HL-60/S4 (cell line): ENCODE results near the gene TOP3A.
"Not testable (repeated sequence)": the region's sequence is repeated elsewhere in the genome, so short reads cannot be mapped to it uniquely, and the experiment has no call there.

Experiments
- in situ Hi-C: fragments of 300-500 bp; cut with MboI; formaldehyde crosslinking; loops from 2 replicates; pipeline ENCODE4 v1.14.3; 2022; ENCODE audit warnings: low sequenced_read_pairs

The TOP3A gene

DNA sequence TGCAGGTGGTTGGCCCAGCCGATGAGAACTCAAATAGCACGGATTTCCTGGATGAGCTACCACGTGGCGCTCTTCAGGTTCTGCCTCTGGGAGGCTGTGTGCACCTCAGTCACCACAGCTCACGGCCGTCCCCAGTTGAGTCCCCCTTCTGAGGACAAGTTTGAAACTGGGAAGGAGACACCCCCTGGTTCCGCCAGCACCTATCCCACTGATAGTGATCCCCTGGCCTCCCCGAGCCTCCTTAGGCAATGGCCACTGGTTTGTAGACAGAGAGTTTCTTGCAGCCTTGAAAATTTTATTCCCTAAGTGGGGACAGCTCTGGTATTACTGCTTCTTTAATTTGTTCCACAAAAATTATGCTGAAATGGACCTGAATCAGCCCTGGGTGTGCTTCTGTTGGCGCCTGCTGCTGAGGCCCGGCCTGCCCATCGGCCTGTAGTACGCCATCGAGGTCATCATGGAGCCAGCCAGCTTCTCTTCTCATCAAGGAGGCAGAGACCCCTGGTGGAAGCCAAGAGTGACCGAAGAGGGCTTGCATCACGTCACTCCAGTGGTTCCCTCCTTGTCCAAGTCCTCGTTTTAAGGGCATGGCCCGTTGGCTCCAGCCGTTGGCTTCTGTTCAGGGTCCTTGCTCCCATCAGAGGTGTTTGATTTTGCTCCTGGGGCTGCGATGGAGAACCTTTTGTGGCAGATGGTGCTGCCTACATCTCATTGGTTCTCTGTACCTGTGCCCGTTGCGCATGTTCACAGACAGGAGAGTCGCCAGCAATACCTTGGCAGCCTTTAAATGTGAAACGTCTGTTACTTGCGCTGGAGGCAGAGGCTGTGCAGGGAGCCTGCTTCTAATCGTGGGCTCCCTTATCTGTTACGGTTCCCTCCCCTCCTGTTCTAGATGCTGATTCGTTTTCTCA lies 9.6 kb upstream of the TOP3A start:
- in situ Hi-C loops: no loop called here

DNA sequence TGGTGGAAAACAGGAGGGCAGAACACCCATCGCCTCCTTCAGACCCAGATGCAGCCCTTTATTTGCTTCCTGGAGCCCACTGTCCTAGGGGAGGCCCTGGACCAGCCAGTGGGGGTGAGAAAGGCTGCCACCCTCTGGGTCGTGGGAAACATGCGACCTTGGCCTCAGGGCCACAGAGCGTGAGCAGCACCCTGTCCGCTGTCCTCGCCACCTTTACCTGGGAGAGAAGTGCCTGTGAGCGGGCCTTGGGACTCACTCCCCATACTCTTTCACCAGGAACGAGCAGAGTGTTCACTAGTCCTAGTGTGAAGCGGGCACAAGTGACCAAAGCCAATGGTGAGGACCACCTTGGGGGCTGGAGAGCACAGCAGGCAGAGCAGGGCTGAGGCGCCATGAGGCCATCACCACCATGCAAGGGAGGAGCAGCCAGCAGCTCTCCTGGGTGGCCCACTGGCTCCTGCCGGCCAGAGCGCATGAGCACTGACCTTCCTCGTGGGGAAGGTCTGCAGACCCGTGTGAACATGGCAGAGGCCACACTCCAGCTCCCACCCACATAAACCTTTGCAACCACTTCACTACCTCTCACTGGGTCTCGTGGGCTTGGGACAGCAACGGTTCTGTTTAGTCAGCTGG lies 8.8 kb upstream of the TOP3A start:
- in situ Hi-C loops: no loop called here

DNA sequence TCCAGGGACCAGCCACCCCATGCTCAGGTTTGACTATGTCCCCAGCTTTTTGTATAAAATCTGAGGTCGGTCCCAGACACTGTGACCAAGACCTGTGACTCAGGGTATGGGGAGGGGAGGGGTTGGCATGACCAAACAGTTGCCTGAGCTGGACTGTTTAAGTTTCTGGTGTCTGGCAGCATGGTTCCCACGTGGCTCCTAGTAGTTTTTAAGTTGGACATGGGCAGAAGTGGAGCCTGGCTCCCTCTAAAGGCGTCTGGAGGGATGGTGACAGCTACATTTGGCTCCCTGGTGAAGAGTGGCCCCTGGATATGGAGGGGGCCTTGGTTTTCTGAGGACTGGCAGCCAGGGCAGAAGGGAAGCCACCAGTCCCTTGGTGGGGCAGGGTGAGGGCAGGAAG lies 8.2 kb upstream of the TOP3A start:
- in situ Hi-C loops: no loop called here

DNA sequence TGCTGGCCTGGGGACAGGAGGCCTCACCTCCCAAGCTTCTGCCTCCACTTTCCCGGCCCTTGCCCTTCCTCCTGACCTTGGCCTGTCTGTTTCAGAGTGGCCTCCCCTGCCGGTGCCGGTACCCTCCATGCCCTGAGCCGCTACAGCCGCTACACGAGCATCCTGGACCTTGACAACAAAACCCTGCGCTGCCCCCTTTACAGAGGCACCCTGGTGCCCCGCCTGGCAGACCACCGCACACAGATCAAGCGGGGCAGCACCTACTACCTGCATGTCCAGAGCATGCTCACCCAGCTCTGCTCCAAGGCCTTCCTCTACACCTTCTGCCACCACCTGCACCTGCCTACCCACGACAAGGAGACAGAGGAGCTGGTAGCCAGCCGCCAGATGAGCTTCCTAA lies 7.7 kb upstream of the TOP3A start:
- in situ Hi-C loops: no loop called here

DNA sequence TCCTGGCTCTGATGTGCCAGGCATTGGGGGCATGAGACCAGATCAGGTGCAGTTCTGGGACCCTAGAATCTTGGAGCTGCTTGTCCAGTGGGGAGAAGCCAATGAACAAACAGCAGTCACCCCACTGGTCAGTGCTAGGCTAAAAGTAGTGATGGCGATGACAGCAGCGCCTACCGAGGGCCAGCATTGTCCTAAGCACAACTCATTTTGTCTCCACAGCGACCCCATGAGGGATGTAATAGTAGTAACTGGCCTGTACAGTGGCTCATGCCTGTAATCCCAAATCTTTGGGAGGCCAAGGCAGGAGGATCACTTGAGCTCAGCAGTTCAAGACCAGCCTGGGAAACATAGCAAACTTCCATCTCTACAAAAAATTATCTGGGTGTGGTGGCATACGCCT lies 6.5 kb upstream of the TOP3A start:
- in situ Hi-C loops: no loop called here

DNA sequence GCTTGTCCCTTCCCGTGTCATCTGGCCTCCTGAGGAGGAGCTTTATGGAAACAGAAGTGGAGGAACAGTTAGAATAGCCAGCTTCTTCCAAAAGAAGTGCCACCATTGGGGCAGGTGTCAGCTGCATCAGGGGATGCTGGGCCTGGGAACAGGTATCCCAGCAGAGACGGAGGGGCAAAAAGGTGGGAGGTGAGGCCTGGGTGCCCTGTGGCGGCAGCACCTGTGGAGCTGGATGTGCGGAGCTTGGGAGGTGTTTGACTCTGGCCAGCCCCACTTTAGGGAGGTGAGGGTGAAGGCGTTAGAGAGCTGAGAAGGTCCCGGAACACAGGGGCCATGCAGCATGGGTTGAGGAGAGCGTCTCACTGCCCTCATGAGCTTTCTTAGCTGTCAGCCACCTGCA lies 5.5 kb upstream of the TOP3A start:
- in situ Hi-C loops: no loop called here

DNA sequence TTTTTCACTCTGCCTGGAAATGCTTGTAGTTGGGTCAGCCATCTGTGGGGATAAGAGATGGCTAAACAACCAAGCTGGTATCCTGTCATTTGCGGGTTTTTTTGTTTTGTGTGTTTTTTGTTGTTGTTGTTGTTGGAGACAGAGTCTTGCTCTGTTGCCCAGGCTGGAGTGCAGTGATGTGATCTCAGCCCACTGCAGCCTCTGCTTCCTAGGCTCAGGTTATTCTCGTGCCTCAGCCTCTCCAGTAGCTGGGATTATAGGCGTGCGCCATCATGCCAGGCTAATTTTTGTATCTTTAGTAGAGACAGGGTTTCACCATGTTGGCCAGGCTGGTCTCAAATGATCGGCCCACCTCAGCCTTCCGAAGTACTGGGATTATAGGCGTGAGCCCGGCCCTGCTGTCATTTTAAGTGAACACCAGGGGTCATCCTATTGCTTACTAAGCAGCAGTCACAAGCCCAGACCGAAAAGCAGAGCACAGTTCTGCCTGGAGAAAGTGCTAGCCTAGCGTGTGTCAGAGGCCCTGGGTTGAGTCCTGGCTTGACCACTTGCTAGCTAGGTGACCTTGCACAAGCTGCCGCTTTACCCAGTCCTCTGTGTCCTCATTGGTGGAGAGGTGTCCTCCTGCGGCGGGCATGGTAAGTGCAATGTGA lies 4.9 kb upstream of the TOP3A start:
- in situ Hi-C loops: no loop called here

DNA sequence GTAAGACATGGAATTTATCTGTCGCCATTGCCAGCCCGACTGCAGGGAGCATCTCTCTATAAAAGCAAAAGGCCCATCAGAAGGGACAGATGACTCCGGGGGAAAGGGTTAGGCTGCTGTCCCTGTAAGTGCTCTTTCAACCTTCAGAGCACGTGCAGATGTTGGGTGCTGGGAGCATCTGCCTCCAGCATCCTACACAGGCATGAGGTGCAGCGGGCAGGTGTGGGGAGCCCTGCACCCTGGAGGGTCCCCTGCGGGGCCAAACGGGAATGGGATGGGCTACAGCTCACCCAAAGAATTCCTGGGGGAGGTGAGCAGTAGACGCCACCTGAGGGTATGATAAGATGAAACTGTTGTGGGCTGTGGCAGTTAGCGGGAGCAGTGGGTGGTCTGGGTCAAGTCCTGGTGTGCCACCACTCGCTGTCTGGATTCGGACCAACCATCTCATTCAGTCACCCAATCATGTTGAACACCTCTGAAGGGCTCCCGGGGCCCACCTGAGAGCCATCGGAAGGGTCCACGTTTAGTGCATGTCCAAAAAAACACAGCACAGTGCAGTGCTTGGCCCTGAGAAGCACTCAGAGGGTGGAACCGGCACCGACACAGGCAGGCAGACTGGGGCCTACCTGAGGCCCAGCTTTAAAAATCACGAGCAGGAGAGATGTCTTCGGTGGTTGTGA lies 4.1 kb upstream of the TOP3A start:
- in situ Hi-C loops: no loop called here

DNA sequence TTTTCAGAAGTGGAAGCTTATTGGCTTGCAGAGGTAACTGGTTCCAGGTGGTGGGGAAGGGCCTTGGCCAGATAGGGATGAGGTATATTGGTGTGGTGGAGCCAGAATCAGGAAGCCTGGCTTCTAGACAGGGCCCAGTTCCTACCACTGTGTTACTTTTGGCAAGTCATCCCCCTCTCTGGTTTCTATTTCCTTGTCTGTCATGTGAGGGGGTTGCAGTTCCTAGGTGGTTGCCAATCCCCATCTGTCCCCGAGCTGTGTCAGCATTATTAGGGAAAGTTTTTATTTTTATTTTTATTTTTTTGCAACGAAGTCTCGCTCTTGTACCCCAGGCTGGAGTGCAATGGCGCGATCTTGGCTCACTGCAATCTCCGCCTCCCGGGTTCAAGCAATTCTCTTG lies 3.3 kb upstream of the TOP3A start:
- in situ Hi-C loops: no loop called here

DNA sequence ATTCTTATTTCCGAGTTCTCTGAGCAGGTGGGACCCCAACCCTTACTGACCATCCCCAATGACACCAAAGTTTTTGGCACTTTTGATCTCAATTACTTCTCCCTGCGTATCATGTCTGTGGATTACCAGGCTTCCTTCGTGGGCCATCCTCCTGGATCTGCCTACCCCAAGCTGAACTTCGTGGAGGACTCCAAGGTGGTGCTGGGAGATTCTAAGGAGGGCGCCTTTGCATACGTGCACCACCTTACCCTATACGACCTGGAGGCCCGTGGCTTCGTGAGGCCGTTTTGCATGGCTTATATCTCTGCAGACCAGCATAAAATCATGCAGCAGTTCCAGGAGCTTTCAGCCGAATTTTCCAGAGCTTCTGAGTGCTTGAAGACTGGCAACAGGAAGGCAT lies 1.2 kb upstream of the TOP3A start:
- in situ Hi-C loops: no loop called here

DNA sequence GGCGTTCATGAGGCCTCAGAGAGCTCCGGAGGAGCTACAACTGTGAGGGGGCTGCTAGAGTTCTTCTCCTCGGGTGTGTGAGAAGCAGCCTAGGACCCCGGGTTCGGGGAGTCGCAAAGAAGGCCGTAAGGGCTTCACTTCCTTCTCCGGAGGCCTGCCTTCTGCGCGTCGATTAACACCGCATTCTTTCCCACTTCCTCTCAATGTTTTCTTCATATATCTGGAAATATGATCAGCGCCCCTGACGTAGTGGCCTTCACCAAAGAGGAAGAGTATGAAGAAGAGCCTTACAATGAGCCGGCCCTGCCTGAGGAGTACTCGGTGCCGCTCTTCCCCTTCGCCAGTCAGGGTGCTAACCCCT lies 748 bp upstream of the TOP3A start:
- in situ Hi-C loops: no loop called here

DNA sequence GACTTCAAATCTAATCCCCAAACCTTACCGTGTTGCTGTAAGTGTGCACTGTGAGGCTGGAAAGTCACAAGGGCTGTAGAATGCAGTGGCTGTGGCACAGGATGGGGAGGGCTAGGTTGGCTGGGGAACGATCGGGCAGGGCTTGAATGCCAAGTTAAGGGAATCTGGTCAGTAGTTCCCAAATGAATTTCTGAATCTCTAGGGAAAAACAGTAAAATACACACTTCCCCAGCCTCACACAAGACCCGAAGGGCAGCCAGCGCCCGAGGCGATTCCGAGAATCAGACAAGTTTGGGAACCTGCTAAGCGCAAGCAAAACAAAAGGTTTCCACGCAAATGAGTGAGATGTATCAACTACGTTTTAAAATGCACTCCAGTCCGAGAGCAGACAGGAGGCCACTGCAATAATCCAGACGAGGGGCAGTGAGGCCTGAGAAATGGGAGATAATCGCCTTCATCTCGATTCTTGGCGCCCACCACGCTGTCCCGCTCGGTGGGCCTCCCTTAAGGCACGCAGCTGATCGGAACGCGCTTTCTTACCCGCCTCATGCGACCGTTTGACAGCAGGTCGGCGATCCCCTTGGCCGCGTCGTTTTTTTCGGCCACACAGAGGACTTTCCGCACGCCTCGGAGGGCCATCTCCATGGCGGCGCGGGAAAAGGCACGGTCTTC lies 599 bp downstream of the TOP3A start:
- in situ Hi-C loops: no loop called here

DNA sequence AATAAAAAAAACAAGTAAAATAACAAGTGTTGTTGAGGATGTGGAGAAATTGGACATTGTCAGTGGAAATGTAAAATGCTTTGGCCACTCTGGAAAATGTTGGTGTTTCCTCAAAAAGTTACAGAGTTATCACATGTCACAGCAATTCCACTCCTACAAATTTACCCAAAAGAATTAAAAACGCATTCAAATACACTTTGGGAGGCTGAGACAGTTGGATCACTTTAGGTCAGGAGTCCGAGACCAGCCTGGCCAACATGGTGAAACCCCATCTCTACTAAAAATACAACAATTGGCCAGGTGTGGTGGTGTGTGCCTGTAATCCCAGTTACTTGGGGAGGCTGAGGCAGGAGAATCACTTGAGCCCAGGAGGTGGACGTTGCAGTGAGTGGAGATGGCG lies 5.6 kb downstream of the TOP3A start:
- in situ Hi-C loops: no loop called here

DNA sequence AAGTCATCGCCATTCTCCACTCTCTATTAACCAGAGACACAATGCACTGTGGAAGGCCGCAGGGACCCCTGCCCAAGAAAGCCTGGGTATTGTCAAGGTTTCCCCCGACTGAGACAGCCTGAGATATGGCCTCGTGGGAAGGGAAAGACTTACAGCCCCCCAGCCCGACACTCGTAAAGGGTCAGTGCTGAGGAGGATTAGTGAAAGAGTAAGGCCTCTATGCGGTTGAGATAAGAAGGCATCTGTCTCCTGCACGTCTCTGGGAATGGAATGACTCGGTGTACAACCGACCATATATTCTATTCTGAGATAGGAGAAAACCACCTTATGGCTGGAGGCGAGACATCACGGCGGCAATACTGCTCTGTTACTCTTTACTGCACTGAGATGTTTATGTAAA lies 11.6 kb downstream of the TOP3A start:
- in situ Hi-C loops: not testable (repeated sequence)

DNA sequence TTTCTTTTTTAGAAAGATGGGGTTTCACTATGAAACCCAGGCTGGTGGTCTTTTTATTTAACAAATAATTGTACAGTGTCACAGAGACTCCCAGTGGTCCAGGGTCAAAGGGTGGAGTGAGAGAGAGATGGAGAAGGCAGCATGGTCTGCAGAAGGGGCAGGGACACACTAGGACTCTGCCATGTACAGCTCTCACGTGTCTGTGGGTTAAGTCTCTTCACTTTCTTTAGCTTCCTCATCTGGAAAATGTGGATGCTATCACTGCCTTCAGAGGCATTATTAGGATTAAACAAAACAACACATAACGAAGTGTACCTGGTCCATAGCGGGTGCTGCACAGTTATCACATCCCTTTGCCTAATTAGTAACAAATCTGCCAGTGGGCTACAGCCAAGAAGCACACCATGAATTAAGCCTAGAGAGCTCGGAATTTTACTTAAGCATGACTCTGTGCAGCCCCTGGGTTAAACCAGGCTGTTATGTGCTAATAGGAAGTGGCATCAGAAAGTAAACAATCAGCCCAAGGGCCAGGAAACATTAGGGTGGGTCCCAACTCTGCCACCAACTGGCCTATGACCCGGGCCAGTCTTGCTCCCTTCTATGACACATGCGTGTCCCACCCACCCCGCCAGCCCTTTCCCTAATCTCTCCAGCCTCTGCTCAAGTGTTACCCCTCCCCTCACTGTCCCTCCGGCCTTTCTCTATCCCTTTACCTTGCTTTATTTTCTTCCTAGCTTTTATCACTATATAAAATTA lies 13.9 kb downstream of the TOP3A start:
- in situ Hi-C loops: no loop called here

DNA sequence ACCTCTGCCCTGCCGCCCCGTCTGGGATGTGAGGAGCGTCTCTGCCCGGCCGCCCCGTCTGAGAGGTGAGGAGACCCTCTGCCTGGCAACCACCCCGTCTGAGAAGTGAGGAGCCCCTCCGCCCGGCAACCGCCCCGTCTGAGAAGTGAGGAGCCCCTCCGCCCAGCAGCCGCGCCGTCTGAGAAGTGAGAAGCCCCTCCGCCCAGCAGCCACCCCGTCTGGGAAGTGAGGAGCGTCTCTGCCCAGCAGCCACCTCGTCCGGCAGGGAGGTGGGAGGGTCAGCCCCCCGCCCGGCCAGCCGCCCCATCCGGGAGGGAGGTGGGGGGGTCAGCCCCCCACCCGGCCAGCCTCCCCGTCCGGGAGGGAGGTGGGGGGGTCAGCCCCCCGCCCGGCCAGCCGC lies 16.7 kb downstream of the TOP3A start:
- in situ Hi-C loops: not testable (repeated sequence)

DNA sequence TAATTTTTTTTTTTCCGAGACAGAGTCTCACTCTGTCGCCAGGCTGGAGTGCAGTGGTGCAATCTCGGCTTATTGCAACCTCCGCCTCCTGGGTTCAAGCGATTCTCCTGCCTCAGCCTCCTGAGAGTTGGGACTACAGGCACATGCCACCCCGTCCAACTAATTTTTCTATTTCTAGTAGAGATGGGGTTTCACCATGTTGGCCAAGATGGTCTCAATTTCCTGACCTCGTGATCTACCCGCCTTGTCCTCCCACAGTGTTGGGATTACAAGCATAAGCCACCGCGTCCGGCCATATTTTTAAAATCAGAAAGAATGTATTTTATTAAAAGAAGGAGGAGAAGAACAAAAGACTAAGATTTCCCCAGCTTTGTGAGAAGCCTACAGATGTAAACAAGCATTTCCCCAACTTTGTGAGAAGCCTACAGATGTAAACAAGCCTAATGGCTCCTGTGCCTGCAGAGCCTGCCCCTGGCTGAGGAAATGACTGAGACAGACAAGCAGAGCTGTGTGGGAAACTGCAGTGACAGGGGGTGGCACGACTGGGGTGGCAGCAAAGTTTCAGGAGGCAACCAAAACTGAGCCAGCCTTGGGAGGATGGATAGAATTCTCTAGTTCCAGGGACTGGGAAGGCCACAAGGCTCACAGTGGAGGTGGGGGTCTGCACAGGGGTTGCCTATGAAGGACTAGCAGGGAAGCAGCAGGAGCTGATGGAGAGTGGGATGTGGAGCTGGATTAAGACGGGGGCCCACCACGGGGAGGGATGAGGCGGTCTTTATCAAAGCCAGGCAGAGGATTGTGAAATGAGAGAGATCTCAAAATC lies 22.9 kb downstream of the TOP3A start:
- in situ Hi-C loops: no loop called here

DNA sequence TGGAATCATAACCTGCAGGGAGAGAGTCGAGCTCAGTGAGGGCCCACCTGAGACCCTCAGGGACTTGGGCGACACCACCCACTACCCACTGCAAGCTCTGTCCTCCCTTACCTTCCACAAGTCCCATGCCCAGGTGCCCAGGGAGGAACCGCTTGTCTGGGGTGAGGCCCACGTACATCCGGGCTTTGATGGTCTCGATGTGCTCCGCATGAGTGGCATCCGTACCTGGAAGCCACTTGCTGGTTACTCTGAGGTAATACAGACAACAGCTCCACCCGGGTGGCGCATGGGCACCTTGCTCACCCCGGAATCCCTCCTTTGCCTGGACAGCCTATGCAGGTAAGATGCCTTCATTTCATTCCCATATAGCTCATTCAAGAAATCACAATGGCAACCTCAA lies 29.5 kb downstream of the TOP3A start:
- in situ Hi-C loops: no loop called here

DNA sequence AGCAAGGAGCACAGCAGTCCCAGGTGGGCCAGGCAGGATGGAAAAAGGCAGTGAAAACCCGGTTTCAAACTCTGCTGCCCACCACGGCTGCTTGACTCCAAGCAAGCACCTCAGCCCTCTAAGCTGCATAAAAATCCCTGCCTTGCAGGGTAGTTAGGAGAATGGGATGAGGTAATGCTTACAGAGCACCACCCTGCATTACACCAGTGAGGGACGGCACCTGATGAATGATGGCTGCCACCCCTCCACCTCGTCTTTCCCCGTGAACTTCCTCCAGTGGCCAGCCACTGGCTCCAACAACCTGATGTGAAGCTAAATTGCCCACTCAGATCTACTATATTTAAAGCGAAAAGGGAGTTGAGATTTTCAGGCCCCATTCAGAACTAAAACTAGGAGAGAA lies 33.0 kb downstream of the TOP3A start:
- in situ Hi-C loops: no loop called here
